Measurements from ENCODE around the gene RC3H1. TPM values are rescaled to one million over a fixed set of nuclear protein-coding genes. Genes with fewer than 3 reads are reported as not detected.
A peak's percentile ranks its signal among the peaks of the same experiment; 100 is the strongest.

Gene RC3H1
- total and polyA plus RNA-seq, 9 donors: 5.2 to 21.6 (median 9.7) TPM

DNA sequence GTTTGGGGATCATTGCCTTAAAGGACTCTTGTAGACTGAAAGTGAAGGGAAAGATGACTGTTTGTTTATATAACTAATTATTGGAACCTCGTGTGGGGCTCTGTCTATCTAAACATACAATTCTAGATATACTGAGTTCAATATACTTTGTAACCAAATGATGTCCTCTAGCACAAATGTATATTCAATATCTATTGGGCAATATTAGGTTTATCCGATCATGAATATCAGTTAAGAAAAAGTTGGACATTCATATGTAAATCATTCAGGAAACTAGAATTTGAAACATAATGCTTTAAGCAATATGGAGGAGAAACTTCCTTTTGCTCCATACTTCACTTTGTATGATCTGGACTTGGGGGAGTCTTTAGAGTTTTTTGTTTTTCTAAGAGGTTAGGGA is 8.9 kb upstream of the RC3H1 start:
- no peak overlapping the region for H3K4me3 ChIP-seq (ENCODE audit: low read length)
- H3K4me1 ChIP-seq (ENCODE audit: control insufficient read depth, insufficient read depth, low read length): no peaks in the 10 kb centered on the region
- no peaks in the 10 kb centered on the region for H3K9me3 ChIP-seq (replicated peaks; ENCODE audit: control insufficient read depth, low read depth, low read length)
- WGBS (ENCODE audit: insufficient coverage): no CpG with 5 or more reads among the region's 2 CpGs
- DNase-seq: no peak
- H3K27me3 ChIP-seq (ENCODE audit: control insufficient read depth, insufficient read depth, low read length): peaks cover 2% of the 10 kb centered on the region
- no peaks in the 10 kb centered on the region for H3K36me3 ChIP-seq (ENCODE audit: control insufficient read depth, insufficient read depth, low read length)
- H3K27ac ChIP-seq (ENCODE audit: low read length): no peak overlapping the region

DNA sequence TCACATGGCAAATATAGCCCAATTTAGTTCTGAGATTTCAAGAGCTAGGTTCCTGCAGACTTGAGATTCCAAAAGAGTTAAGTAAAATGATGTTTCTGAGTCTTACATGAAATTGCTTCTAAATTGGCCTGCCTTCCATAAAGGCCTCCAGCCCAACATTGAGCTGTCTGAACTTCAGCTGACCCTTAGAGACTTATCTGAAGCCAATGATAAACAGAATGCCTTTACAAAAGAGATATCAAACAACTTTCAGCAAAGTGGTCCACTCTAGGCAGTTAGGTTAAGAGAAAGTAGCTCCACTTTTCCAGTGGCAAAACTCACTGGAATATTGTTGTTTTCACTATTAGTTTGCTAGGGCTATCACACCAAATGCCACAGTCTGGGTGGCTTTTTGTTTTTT is 6.3 kb upstream of the RC3H1 start:
- H3K4me1 ChIP-seq (ENCODE audit: control insufficient read depth, insufficient read depth, low read length): peaks cover 1% of the 10 kb centered on the region
- peak; percentile 5 for DNase-seq
- H3K27me3 ChIP-seq (ENCODE audit: control insufficient read depth, insufficient read depth, low read length): no peaks in the 10 kb centered on the region

DNA sequence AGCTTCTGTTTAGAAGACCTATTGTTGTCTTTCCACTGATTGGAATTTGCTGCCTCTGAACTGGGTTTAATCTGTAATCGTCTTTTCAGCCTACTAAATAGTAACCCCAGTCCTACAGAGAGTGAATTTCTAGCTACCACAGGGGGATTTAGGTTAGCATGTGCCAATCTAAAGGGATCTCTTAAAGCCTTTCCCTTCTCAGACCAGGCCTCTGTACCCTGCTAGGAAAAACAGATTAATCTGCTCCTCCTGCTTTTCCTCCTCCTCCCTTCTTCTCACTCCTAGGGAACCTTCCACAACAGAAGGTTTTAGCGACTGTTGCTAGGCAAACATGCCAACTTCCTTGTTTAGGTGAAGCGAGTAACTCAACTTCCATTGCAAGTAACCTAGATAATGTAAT is 1.3 kb upstream of the RC3H1 start:
- no peak overlapping the region for H3K4me3 ChIP-seq (ENCODE audit: low read length)
- peak; percentile 88 for DNase-seq
- WGBS (ENCODE audit: insufficient coverage): no CpG with 5 or more reads among the region's 3 CpGs
- peaks cover 17% of the 10 kb centered on the region for H3K4me1 ChIP-seq (ENCODE audit: control insufficient read depth, insufficient read depth, low read length)
- no peaks in the 10 kb centered on the region for H3K27me3 ChIP-seq (ENCODE audit: control insufficient read depth, insufficient read depth, low read length)
- no peaks in the 10 kb centered on the region for H3K9me3 ChIP-seq (replicated peaks; ENCODE audit: control insufficient read depth, low read depth, low read length)
- H3K36me3 ChIP-seq (ENCODE audit: control insufficient read depth, insufficient read depth, low read length): no peaks in the 10 kb centered on the region
- H3K27ac ChIP-seq (ENCODE audit: low read length): peak overlapping the region; percentile 97

More for the DNA sequence above, 6.3 kb upstream of the RC3H1 start:
- no peaks in the 10 kb centered on the region for H3K9me3 ChIP-seq (replicated peaks; ENCODE audit: control insufficient read depth, low read depth, low read length)
- H3K27ac ChIP-seq (ENCODE audit: low read length): no peak overlapping the region
- H3K36me3 ChIP-seq (ENCODE audit: control insufficient read depth, insufficient read depth, low read length): no peaks in the 10 kb centered on the region
- H3K4me3 ChIP-seq (ENCODE audit: low read length): no peak overlapping the region

DNA sequence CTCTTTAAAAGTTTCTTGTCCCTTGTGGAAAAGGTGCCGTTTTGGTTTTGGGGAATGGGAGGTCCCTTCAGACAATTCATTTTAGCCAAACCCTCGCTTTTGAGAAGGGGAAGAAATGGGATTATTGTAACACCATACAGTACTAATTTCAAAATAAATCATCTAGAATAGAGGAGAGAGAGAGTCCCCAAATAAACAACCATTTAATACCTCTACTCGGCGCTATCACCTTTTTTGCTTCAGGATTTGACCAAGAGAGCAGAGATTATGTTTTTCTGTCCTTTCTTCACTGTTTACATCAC is 770 bp upstream of the RC3H1 start:
- no CpG with 5 or more reads among the region's 4 CpGs for WGBS (ENCODE audit: insufficient coverage)
- DNase-seq: peak; percentile 8
- Histone ChIP-seq H3K4me1 (ENCODE audit: control insufficient read depth, insufficient read depth, low read length) (peaks cover 17% of the 10 kb centered on the region), H3K36me3 (ENCODE audit: control insufficient read depth, insufficient read depth, low read length) (no peaks in the 10 kb centered on the region), H3K27ac (ENCODE audit: low read length) (peak overlapping the region; percentile 97), H3K4me3 (ENCODE audit: low read length) (peak overlapping the region; percentile 93), H3K9me3 (replicated peaks; ENCODE audit: control insufficient read depth, low read depth, low read length) (no peaks in the 10 kb centered on the region), H3K27me3 (ENCODE audit: control insufficient read depth, insufficient read depth, low read length) (no peaks in the 10 kb centered on the region)

DNA sequence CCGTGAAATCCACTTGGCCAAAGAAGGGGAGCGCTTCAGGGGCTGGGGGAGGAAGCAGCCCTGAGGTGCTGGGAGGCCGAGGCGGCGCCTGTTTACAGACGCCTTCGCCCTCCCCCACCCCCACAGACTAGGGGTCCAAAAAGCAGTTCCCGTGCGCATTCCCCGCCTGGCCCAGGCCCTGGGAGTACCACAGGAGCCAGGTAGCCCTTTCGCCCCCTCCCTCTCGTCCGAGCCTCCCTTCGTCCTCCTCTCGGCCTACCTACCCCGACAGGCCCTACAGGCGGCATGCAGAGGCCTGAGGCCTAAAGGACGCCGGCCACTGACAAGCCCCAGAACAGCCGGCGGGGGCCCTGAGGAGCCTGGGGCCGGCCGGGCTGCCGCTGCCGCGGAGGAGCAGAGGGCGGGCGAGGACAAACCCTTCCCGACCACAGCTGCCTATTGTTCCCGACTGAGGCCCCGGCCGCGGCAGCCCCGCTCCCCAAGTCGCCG is 522 bp downstream of the RC3H1 start:
- WGBS (ENCODE audit: insufficient coverage): under 1% methylated on average over 36 of the region's 36 CpGs
- Histone ChIP-seq H3K4me3 (ENCODE audit: low read length) (peak overlapping the region; percentile 93), H3K4me1 (ENCODE audit: control insufficient read depth, insufficient read depth, low read length) (peaks cover 17% of the 10 kb centered on the region), H3K27ac (ENCODE audit: low read length) (peak overlapping the region; percentile 97), H3K27me3 (ENCODE audit: control insufficient read depth, insufficient read depth, low read length) (no peaks in the 10 kb centered on the region), H3K9me3 (replicated peaks; ENCODE audit: control insufficient read depth, low read depth, low read length) (no peaks in the 10 kb centered on the region), H3K36me3 (ENCODE audit: control insufficient read depth, insufficient read depth, low read length) (no peaks in the 10 kb centered on the region)
- DNase-seq: peak; percentile 69

DNA sequence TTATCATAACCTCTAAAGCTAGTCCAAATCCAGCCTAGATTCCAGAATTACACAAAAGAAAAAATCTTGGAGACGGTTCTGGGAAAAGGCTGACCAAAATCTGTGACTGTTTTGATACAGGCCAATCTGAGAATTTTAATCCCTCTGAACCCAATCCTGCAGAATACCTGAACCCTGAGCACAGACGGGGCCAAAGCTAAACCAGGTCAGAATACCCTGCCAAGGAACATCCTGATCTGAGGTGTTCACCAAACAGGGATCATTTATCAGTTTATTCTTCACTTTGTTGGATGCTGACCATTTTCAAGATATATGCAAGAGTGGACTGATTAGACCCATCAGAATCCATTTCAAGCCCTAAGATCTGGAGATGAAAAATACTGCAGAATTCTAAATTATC is 3.6 kb downstream of the RC3H1 start:
- Histone ChIP-seq H3K4me1 (ENCODE audit: control insufficient read depth, insufficient read depth, low read length) (peaks cover 17% of the 10 kb centered on the region), H3K27me3 (ENCODE audit: control insufficient read depth, insufficient read depth, low read length) (no peaks in the 10 kb centered on the region), H3K36me3 (ENCODE audit: control insufficient read depth, insufficient read depth, low read length) (no peaks in the 10 kb centered on the region), H3K9me3 (replicated peaks; ENCODE audit: control insufficient read depth, low read depth, low read length) (no peaks in the 10 kb centered on the region), H3K27ac (ENCODE audit: low read length) (no peak overlapping the region), H3K4me3 (ENCODE audit: low read length) (no peak overlapping the region)
- no peak for DNase-seq
- 20% methylated on average over 1 of the region's 2 CpGs for WGBS (ENCODE audit: insufficient coverage)

DNA sequence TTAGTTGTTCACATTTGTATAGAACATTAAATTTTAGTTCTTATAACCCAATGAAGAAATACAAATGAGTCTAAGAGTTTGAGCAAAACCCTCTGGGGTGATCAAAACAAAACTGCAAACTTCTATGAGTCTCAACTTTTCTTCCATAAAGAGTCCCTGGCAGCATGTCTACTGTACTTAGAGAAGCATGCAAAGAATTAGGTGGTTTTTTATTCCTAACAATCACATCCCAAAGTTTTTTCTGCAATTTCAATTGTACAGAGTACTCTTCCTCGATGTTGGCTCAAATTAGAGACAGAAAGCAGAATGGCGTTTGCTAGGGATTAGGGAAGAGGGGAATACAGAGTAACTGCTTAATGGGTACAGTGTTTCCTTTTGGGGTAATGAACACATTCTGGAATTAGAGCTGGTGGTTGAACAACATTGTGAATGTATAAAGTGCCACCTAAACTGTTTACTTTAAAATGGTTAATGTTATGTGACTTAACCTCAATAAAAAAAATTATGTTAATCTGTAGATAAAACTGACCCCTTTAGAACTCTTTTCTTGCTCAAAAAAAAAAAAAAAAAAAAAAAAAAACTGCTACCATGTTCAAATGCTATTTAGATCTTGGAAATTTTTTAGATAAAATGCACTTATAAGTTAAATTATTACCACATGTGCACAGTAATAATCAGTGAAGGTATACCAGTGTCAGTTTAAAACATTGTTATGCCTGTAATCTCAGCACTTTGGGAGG is 4.8 kb downstream of the RC3H1 start:
- peaks cover 7% of the 10 kb centered on the region for H3K4me1 ChIP-seq (ENCODE audit: control insufficient read depth, insufficient read depth, low read length)
- no CpG with 5 or more reads among the region's 2 CpGs for WGBS (ENCODE audit: insufficient coverage)
- DNase-seq: no peak
- no peaks in the 10 kb centered on the region for H3K27me3 ChIP-seq (ENCODE audit: control insufficient read depth, insufficient read depth, low read length)
- no peak overlapping the region for H3K4me3 ChIP-seq (ENCODE audit: low read length)
- H3K9me3 ChIP-seq (replicated peaks; ENCODE audit: control insufficient read depth, low read depth, low read length): no peaks in the 10 kb centered on the region
- no peak overlapping the region for H3K27ac ChIP-seq (ENCODE audit: low read length)
- H3K36me3 ChIP-seq (ENCODE audit: control insufficient read depth, insufficient read depth, low read length): no peaks in the 10 kb centered on the region

DNA sequence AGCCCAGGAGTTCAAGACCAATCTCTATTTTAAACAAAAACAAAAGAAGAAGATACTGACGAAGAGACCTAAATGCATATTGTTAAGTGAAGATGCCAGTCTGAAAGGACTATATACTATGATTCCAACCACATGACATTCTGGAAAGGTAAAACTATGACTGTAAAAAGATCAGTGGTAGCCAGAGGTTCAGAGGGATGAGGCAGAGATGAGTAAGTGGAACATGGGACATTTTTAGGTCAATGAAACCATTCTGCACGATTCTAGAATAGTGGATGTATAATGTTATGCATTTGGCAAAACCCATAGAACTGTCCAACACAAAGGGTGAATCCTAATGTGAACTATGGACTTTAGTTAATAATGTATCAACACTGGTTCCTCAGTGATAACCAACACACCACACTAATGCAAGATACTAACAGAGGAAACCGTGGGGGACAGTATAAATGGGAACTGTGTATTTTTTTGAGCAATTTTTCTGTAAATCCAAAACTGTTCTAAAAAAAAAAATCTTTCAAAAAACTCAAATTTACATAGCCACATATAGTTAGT is 8.2 kb downstream of the RC3H1 start:
- Histone ChIP-seq H3K9me3 (replicated peaks; ENCODE audit: control insufficient read depth, low read depth, low read length) (no peaks in the 10 kb centered on the region), H3K27me3 (ENCODE audit: control insufficient read depth, insufficient read depth, low read length) (no peaks in the 10 kb centered on the region), H3K27ac (ENCODE audit: low read length) (no peak overlapping the region), H3K36me3 (ENCODE audit: control insufficient read depth, insufficient read depth, low read length) (no peaks in the 10 kb centered on the region), H3K4me3 (ENCODE audit: low read length) (no peak overlapping the region), H3K4me1 (ENCODE audit: control insufficient read depth, insufficient read depth, low read length) (no peaks in the 10 kb centered on the region)
- DNase-seq: no peak
- WGBS (ENCODE audit: insufficient coverage): no CpG with 5 or more reads among the region's 3 CpGs

DNA sequence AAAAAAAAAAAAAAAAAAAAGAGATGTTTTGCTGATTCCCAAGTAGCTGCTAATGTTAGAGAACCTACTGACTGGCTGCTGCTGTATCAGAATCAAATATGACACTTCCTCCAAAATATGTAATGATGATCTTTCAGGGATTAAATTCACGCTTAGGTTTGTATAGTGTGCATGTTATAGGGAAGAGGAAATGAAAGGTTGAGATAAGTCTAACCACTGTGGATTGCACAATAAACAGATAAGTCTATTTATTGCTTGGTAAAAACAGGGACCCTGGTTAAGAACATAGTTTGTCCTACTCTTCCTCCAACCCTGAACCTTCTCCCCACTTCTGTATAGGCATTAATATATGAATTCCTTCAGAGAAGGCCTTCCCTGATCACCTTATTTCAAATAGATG is 13.2 kb downstream of the RC3H1 start:
- no peaks in the 10 kb centered on the region for H3K4me1 ChIP-seq (ENCODE audit: control insufficient read depth, insufficient read depth, low read length)

DNA sequence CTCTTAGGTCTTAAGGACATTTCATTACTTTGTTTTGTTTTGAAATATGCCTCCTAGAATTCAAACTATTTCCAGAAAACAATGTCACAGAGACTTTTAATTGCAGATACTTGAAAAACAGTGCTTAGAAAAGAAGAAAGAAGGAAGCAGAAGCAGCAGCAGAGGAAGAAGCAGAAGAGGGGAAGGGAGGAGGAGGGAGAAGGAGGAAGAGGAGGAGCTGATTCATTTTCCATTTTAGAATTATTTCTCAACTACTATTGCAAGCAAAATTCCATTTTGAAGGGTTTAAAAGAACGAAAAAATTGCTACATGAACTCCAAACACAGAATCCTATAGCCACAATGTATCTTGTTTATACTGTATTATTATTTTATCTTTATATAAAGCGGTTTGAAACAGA is 13.9 kb downstream of the RC3H1 start:
- no CpG with 5 or more reads among the region's 2 CpGs for WGBS (ENCODE audit: insufficient coverage)
- H3K27ac ChIP-seq (ENCODE audit: low read length): no peak overlapping the region
- peaks cover 6% of the 10 kb centered on the region for H3K36me3 ChIP-seq (ENCODE audit: control insufficient read depth, insufficient read depth, low read length)
- no peak for DNase-seq
- H3K27me3 ChIP-seq (ENCODE audit: control insufficient read depth, insufficient read depth, low read length): no peaks in the 10 kb centered on the region
- H3K4me1 ChIP-seq (ENCODE audit: control insufficient read depth, insufficient read depth, low read length): no peaks in the 10 kb centered on the region
- no peaks in the 10 kb centered on the region for H3K9me3 ChIP-seq (replicated peaks; ENCODE audit: control insufficient read depth, low read depth, low read length)
- no peak overlapping the region for H3K4me3 ChIP-seq (ENCODE audit: low read length)

More for the DNA sequence above, 13.2 kb downstream of the RC3H1 start:
- no peak overlapping the region for H3K27ac ChIP-seq (ENCODE audit: low read length)
- H3K27me3 ChIP-seq (ENCODE audit: control insufficient read depth, insufficient read depth, low read length): no peaks in the 10 kb centered on the region
- no peak overlapping the region for H3K4me3 ChIP-seq (ENCODE audit: low read length)
- no CpG with 5 or more reads among the region's 1 CpG for WGBS (ENCODE audit: insufficient coverage)
- H3K36me3 ChIP-seq (ENCODE audit: control insufficient read depth, insufficient read depth, low read length): peaks cover 6% of the 10 kb centered on the region
- DNase-seq: no peak
- H3K9me3 ChIP-seq (replicated peaks; ENCODE audit: control insufficient read depth, low read depth, low read length): no peaks in the 10 kb centered on the region

DNA sequence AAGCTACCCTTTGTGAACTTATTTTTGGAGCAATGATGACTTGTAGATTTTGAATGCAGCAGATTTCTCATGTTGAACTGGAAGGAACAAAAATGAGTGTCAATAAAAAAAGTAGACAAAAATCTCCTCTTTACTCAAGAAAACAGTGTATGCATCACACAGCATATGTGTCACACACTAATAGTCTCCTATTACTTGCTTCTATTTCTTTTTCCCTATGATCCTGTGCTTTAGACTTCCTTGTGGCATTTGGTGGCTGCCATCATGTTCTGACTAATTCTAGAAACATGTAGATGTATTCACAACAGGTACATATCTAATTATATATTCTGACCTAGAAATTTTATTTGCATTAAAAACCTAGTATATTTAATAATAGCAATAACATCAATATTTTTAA is 14.3 kb downstream of the RC3H1 start:
- H3K4me1 ChIP-seq (ENCODE audit: control insufficient read depth, insufficient read depth, low read length): no peaks in the 10 kb centered on the region
- H3K36me3 ChIP-seq (ENCODE audit: control insufficient read depth, insufficient read depth, low read length): peaks cover 6% of the 10 kb centered on the region
- H3K9me3 ChIP-seq (replicated peaks; ENCODE audit: control insufficient read depth, low read depth, low read length): no peaks in the 10 kb centered on the region
- DNase-seq: no peak
- no peak overlapping the region for H3K4me3 ChIP-seq (ENCODE audit: low read length)
- no peaks in the 10 kb centered on the region for H3K27me3 ChIP-seq (ENCODE audit: control insufficient read depth, insufficient read depth, low read length)
- H3K27ac ChIP-seq (ENCODE audit: low read length): no peak overlapping the region

Measured in muscle of leg (tissue), 11 donors.